ENCODE data around the gene PMS2. TPM values are rescaled to one million over a fixed set of nuclear protein-coding genes. Genes with fewer than 3 reads are reported as not detected.

Gene PMS2
- total and polyA plus RNA-seq, 10 of the 15 experiments (the other 5 are each of a cell fraction or from before 2014, with no cell fraction given) = 3.6 to 25.4 (median 18.0) TPM

DNA sequence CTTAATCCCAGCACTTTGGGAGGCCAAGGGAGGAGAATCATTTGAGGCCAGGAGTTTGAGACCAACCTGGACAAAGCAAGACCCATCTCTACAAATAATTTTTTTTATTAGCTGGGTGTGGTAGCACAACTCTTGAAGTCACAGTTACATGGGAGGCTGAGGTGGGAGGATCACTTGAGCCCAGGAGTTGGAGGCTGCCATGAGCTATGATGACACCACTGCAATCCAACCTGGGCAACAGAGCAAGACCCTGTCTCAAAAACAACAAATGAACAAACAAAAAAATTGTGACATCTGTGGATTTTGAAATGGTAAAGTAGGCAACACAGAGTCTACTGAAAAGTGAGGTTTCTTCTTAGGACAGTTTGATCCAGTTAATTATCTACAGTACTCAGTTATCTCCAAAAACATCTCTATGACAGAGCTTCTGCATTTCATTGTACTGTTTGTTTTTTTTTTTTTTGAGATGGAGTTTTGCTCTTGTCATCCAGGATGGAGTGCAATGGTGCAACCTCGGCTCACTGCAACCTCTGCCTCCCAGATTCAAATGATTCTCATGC is 19.0 kb upstream of the PMS2 start:
- Histone ChIP-seq H3K9me3 (replicated peaks; ENCODE audit: control insufficient read depth, insufficient read depth, low read length) (no peaks in the 10 kb centered on the region), H3K9ac (ENCODE audit: control insufficient read depth, insufficient read depth, low read length) (no peak overlapping the region), H3K36me3 (ENCODE audit: control insufficient read depth in 2 of 2, insufficient read depth in 2 of 2, low read length in 1 of 2) (peaks cover 14 to 32% of the 10 kb centered on the region in 2 experiments), H3K27me3 (replicated peaks in 1 of 2; ENCODE audit: control insufficient read depth in 2 of 2, insufficient read depth in 2 of 2, low read length in 1 of 2) (no peaks in the 10 kb centered on the region), H4K20me1 (ENCODE audit: control insufficient read depth, insufficient read depth) (no peaks in the 10 kb centered on the region), H3K4me2 (ENCODE audit: control insufficient read depth, insufficient read depth) (no peak overlapping the region), H2AFZ (ENCODE audit: control insufficient read depth, low read depth, low read length) (no peak overlapping the region), H3K27ac (ENCODE audit: control insufficient read depth, insufficient read depth) (no peak overlapping the region), H3K79me2 (ENCODE audit: control insufficient read depth, insufficient read depth, low read length) (no peaks in the 10 kb centered on the region), H3K4me1 (ENCODE audit: control insufficient read depth, insufficient read depth, low read length) (peaks cover 13% of the 10 kb centered on the region), H3K4me3 (no peak overlapping the region)
- TF ChIP-seq BHLHE40 (IDR thresholded peaks at IDR 0.05; ENCODE audit: borderline replicate concordance in 1 of 2, low read depth in 2 of 2, low read length in 1 of 2) (no peak), CHD1 (IDR thresholded peaks at IDR 0.05; ENCODE audit: low read depth, low read length) (no peak), ZNF24 (IDR thresholded peaks at IDR 0.05) (no peak), IKZF1 (conservative IDR thresholded peaks at IDR 0.05) (no peak), MEF2B (IDR thresholded peaks at IDR 0.05; ENCODE audit: partially characterized antibody, poor library complexity, severe bottlenecking) (no peak), SUZ12 (IDR thresholded peaks at IDR 0.05; ENCODE audit: unreplicated experiment) (no peak), KLF5 (IDR thresholded peaks at IDR 0.05; ENCODE audit: partially characterized antibody) (no peak), NRF1 (conservative IDR thresholded peaks at IDR 0.05; ENCODE audit: low read depth, low read length) (no peak), E2F8 (IDR thresholded peaks at IDR 0.05; ENCODE audit: low read depth, partially characterized antibody) (no peak), CREB1 (IDR thresholded peaks at IDR 0.05; ENCODE audit: low read depth) (no peak), ZBTB40 (IDR thresholded peaks at IDR 0.05; ENCODE audit: borderline replicate concordance) (no peak), SMAD1 (IDR thresholded peaks at IDR 0.05; ENCODE audit: low read depth, partially characterized antibody) (no peak), BMI1 (IDR thresholded peaks at IDR 0.05; ENCODE audit: borderline replicate concordance) (no peak)
- TF ChIP-seq, protein P1, sequence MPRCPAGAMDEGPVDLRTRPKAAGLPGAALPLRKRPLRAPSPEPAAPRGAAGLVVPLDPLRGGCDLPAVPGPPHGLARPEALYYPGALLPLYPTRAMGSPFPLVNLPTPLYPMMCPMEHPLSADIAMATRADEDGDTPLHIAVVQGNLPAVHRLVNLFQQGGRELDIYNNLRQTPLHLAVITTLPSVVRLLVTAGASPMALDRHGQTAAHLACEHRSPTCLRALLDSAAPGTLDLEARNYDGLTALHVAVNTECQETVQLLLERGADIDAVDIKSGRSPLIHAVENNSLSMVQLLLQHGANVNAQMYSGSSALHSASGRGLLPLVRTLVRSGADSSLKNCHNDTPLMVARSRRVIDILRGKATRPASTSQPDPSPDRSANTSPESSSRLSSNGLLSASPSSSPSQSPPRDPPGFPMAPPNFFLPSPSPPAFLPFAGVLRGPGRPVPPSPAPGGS (IDR thresholded peaks at IDR 0.05; ENCODE audit: borderline replicate concordance, insufficient read depth, low read depth, low read length, poor library complexity, severe bottlenecking) = no peak
- RAD21 ChIA-PET (ENCODE audit: unreplicated experiment) = no interaction called here
- intact Hi-C loops (cut with micrococcal nuclease; ENCODE audit: unreplicated experiment) = no loop called here
- DNase-seq (ENCODE audit: low read depth, low spot score) = no peak
- no peak for FAIRE-seq
- no TSS peak for BruUV-seq (replicated peaks)
- WGBS (ENCODE audit: insufficient coverage, insufficient replicate concordance, low lambda C conversion rate, missing lambda C conversion rate) = 100% methylated on average over 1 of the region's 1 CpG
- no peak for ATAC-seq
- CTCF ChIA-PET = interaction anchor here (0.7 to 1.5 kb wide), 2 partner anchors 19 to 107 kb away, joined by 3 to 4 read pairs; partner anchors contain the start of genes AIMP2 and PMS2
- SMC1A ChIA-PET (ENCODE audit: uncharacterized antibody, unreplicated experiment) = interaction anchor here (0.6 to 2.2 kb wide), 3 partner anchors 33 to 1277 kb away, joined by 3 to 6 read pairs (median 3); no protein-coding TSS in a partner anchor
- in situ Hi-C loops (cut with MboI) = no loop called here
- POLR2A ChIA-PET = interaction anchor here (0.9 to 2.1 kb wide), 2 partner anchors 13 to 19 kb away, joined by 4 to 9 read pairs; partner anchors contain the start of genes AIMP2 and PMS2
